K562 (cell line): ENCODE measurements around the gene DUSP16. TPM values are rescaled to one million over a fixed set of nuclear protein-coding genes. Genes with fewer than 3 reads are reported as not detected.

Experiments used
- ATAC-seq: fragments of 200-7000 bp; cut with Tn5 transposase; 3 replicates; pipeline ENCODE4 v1.9.1; 2020; ENCODE audit warnings: moderate library complexity
- BruUV-seq: library from RNA; stranded (reverse); fragments of 400-500 nt; replicated peaks from 2 replicates; lab custom pipeline; 2021; lab: Mats Ljungman, UMichigan
- CTCF ChIA-PET: fragments of 300-600 bp; formaldehyde crosslinking; extraction: SDS; loops from one replicate; lab custom pipeline; 2021; ENCODE audit warnings: low intra/inter-chr PET ratio; lab: Yijun Ruan, JAX
- POLR2A ChIA-PET: fragments of 300-600, 350-650 bp; sonication (Branson Sonifier 250); formaldehyde crosslinking; extraction: SDS; loops from one replicate; lab custom pipeline; 2021; ENCODE audit warnings: antibody characterized with exemption, inconsistent platforms; lab: Yijun Ruan, JAX
- DNase-seq, 4 experiments: peaks; one replicate each; pipeline versions ENCODE4 v3.0.0 to v3.0.0-alpha.2; 2011 to 2018; ENCODE audit warnings: low spot score in 3 of 4, mixed read lengths in 3 of 4; ENCODE audit errors: extremely low read depth in 1 of 4
- FAIRE-seq: peaks from 2 replicates; lab custom pipeline; 2011; peaks lifted over from hg19 to GRCh38; lab: Jason Lieb, UNC
- H2AFZ ChIP-seq: 2 replicates; pipeline ENCODE4 v1.6.0; 2011; ENCODE audit warnings: low read depth, low read length, control low read depth, inconsistent platforms
- H3K27ac ChIP-seq: fragments of 200-600 bp; 3 replicates; pipeline ENCODE4 v1.8.0; 2011; ENCODE audit warnings: low read depth, mild to moderate bottlenecking, control low read depth, inconsistent platforms, low read length, moderate library complexity, mixed read lengths; ENCODE audit errors: extremely low read depth
- H3K27me3 ChIP-seq, 2 experiments: fragments of 300-600 bp in 1 of 2; 2 replicates in 1 of 2; 3 replicates in 1 of 2; pipeline versions ENCODE4 v1.6.0 to v1.8.0; 2011; ENCODE audit warnings: inconsistent platforms in 2 of 2, low read length in 2 of 2, mild to moderate bottlenecking in 1 of 2, mixed read lengths in 1 of 2, moderate library complexity in 1 of 2; ENCODE audit not compliant: control insufficient read depth in 2 of 2, insufficient read depth in 2 of 2
- H3K36me3 ChIP-seq: fragments of 300-600 bp; 3 replicates; pipeline ENCODE4 v1.8.0; 2011; ENCODE audit warnings: mild to moderate bottlenecking, low read length, inconsistent platforms; ENCODE audit not compliant: control insufficient read depth, insufficient read depth
- H3K4me1 ChIP-seq, 2 experiments: fragments of 200-600 bp in 1 of 2; replicated peaks in 1 of 2; 2 replicates in 1 of 2; 3 replicates in 1 of 2; pipeline versions ENCODE4 v1.5.1 to v1.8.0; 2011; ENCODE audit warnings: inconsistent platforms in 2 of 2, low read length in 2 of 2, mild to moderate bottlenecking in 1 of 2, mixed read lengths in 1 of 2, moderate library complexity in 1 of 2; ENCODE audit not compliant: control insufficient read depth in 2 of 2, insufficient read depth in 2 of 2
- H3K4me2 ChIP-seq: 2 replicates; pipeline ENCODE4 v1.6.1; 2011; ENCODE audit warnings: low read length, control low read depth, inconsistent platforms, mixed read lengths; ENCODE audit not compliant: insufficient read depth
- H3K4me3 ChIP-seq: fragments of 200-600 bp; sonication (generic), shearing (Covaris generic); 2 replicates; pipeline ENCODE4 v1.5.1; 2016; ENCODE audit warnings: control low read depth, inconsistent platforms
- H3K79me2 ChIP-seq: fragments of 200-600 bp; 3 replicates; pipeline ENCODE4 v1.8.0; 2011; ENCODE audit warnings: low read length, inconsistent platforms; ENCODE audit not compliant: control insufficient read depth, insufficient read depth
- H3K9ac ChIP-seq, 2 experiments: 2 replicates each; pipeline versions ENCODE4 v1.6.0 to v1.6.1; 2011; ENCODE audit warnings: low read depth in 2 of 2, low read length in 2 of 2, control low read depth in 1 of 2, inconsistent platforms in 1 of 2, mild to moderate bottlenecking in 1 of 2, mixed read lengths in 1 of 2; ENCODE audit not compliant: insufficient read depth in 1 of 2
- H3K9me1 ChIP-seq: one replicate; pipeline ENCODE4 v1.6.0; 2011; ENCODE audit warnings: inconsistent platforms, mild to moderate bottlenecking, low read length, moderate library complexity; ENCODE audit not compliant: control insufficient read depth, insufficient read depth
- H3K9me3 ChIP-seq: replicated peaks from 2 replicates; pipeline ENCODE4 v1.5.1; 2011; ENCODE audit warnings: low read depth, low read length, inconsistent platforms; ENCODE audit not compliant: control insufficient read depth, insufficient read depth
- H4K20me1 ChIP-seq: replicated peaks from 2 replicates; pipeline ENCODE4 v1.6.1; 2011; ENCODE audit warnings: low read length, inconsistent platforms, mixed read lengths; ENCODE audit not compliant: control insufficient read depth, insufficient read depth
- BRF1 ChIP-seq: IDR thresholded peaks from 3 replicates; pipeline ENCODE4 v1.6.1; 2011; ENCODE audit warnings: borderline replicate concordance, mild to moderate bottlenecking; ENCODE audit not compliant: insufficient read length; ENCODE audit errors: extremely low read depth
- CCNT2 ChIP-seq: IDR thresholded peaks from 2 replicates; pipeline ENCODE4 v1.6.1; 2011; ENCODE audit warnings: borderline replicate concordance, low read depth, mild to moderate bottlenecking, moderate library complexity, mixed read lengths, low read length; ENCODE audit not compliant: insufficient read length; ENCODE audit errors: extremely low read depth
- CHD2 ChIP-seq: IDR thresholded peaks from 2 replicates; pipeline ENCODE4 v1.6.1; 2011; ENCODE audit warnings: low read depth, low read length
- EWSR1 ChIP-seq: fragments of 450-650 bp; IDR thresholded peaks from 2 replicates; pipeline ENCODE4 v1.6.1; 2018; ENCODE audit warnings: borderline replicate concordance, mild to moderate bottlenecking, low read depth, moderate library complexity; ENCODE audit not compliant: partially characterized antibody
- POLR2B ChIP-seq: fragments of 450-650 bp; IDR thresholded peaks from 2 replicates; pipeline ENCODE4 v1.6.1; 2018; ENCODE audit warnings: low read depth; ENCODE audit not compliant: partially characterized antibody
- POLR2G ChIP-seq: fragments of 200-400 bp; formaldehyde crosslinking; IDR thresholded peaks from 2 replicates; pipeline ENCODE4 v1.6.1; 2017; ENCODE audit warnings: low read depth, mild to moderate bottlenecking, antibody characterized with exemption, low read length, moderate library complexity
- TCF3 ChIP-seq: sonication (generic); formaldehyde crosslinking; IDR thresholded peaks from 2 replicates; pipeline ENCODE4 v1.4.0; 2020; ENCODE audit warnings: mild to moderate bottlenecking, missing genetic modification reagents
- ZNF408 ChIP-seq: fragments of 250-450 bp; sonication (Bioruptor Pico); IDR thresholded peaks from 2 replicates; pipeline ENCODE4 v1.4.0; 2020; ENCODE audit warnings: low read depth, mild to moderate bottlenecking, moderate library complexity
- ZNF699 ChIP-seq: fragments of 250-450 bp; sonication (Bioruptor Pico); IDR thresholded peaks from 2 replicates; pipeline ENCODE4 v1.8.0; 2021; ENCODE audit warnings: mild to moderate bottlenecking, moderate library complexity; ENCODE audit not compliant: insufficient replicate concordance
- WGBS: fragments of 100-300 bp; shearing (Covaris generic); methylation state at CpG from one replicate; pipeline ENCODE4 v1.1.6; 2016; ENCODE audit warnings: low coverage, mixed read lengths; ENCODE audit not compliant: insufficient coverage; ENCODE audit errors: missing lambda C conversion rate; 5-methylcytosine and 5-hydroxymethylcytosine counted together
- in situ Hi-C: fragments of 300-500 bp; cut with MboI; formaldehyde crosslinking; loops from 4 replicates; pipeline ENCODE4 v1.15.0; 2018; ENCODE audit warnings: inconsistent platforms, mixed read lengths
- intact Hi-C: fragments of 100-400 bp; cut with micrococcal nuclease; formaldehyde crosslinking; loops from 2 replicates; pipeline ENCODE4 v1.14.2; 2022
- polyA plus RNA-seq, 8 experiments: library from polyadenylated mRNA; depleted of rRNA in 4 of 8; stranded (reverse) in 5 of 8; unstranded in 3 of 8; fragments of >200 nt; fragmentation: Nextera tagmentation in 2 of 8; fragmentation: Illumina TruSeq in 1 of 8; extraction: Ambion mirVana in 2 of 8; extraction: Trizol in 1 of 8; gene quantifications; 2 replicates each; pipeline versions ENCODE4 v1.2.1 to v1.2.3, GENCODE V29; 2011 to 2014; ENCODE audit warnings: inconsistent platforms in 1 of 8, missing spikeins in 1 of 8
- total RNA-seq, 7 experiments: library from RNA; depleted of rRNA in 6 of 7; stranded (reverse); fragments of >200 nt in 6 of 7; fragmentation: Illumina TruSeq in 2 of 7; extraction: Trizol in 2 of 7; gene quantifications; 2 replicates each; pipeline versions ENCODE4 v1.2.1 to v1.2.3, GENCODE V29; 2011 to 2021; ENCODE audit warnings: low replicate concordance in 1 of 7
- TF ChIP-seq, protein P1 (sequence below), 2 experiments: fragments of 250-450 bp in 1 of 2; fragments of 450-650 bp in 1 of 2; sonication (Bioruptor Pico) in 1 of 2; IDR thresholded peaks; 2 replicates each; pipeline versions ENCODE4 v1.6.1 to v1.8.0; 2016 to 2021; ENCODE audit warnings: mild to moderate bottlenecking in 2 of 2, moderate library complexity in 2 of 2, missing compliant biosample characterization in 1 of 2, missing genetic modification characterization in 1 of 2
- TF ChIP-seq, protein P2 (sequence below): sonication (generic); formaldehyde crosslinking; IDR thresholded peaks from 2 replicates; pipeline ENCODE4 v1.8.1; 2023; ENCODE audit warnings: mild to moderate bottlenecking, missing genetic modification reagents
- TF ChIP-seq, protein P3 (sequence below): fragments of 450-650 bp; IDR thresholded peaks from 2 replicates; pipeline ENCODE4 v1.6.1; 2018; ENCODE audit not compliant: partially characterized antibody
- TF ChIP-seq, protein P4 (sequence below): fragments of 450-650 bp; formaldehyde crosslinking; conservative IDR thresholded peaks from 2 replicates; pipeline ENCODE4 v1.4.0; 2022; ENCODE audit warnings: mild to moderate bottlenecking, missing genetic modification characterization

DUSP16 gene
- total and polyA plus RNA-seq, 9 of the 15 experiments (the other 6 are each of a cell fraction or from before 2014, with no cell fraction given) = 0.70 to 12.3 (median 5.7) TPM

DNA sequence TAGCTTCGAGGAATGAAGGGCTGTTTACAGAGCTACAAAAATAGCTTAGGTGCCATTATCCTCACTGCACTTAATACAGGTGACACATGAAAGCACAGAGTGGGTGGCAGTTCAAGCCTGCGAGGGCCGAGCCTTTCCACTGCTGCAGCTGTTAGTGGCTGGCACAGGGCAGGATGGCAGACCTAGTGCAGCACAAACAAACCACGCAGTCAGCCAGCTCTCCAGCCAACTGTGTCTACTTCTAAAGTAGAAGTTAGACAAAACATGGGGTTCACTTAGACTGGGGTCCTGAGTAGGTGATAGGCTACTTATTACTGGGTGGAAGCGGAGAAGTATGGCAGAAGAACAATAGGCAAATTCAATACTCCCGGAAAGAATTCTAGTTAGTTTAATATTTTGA is 95.4 kb downstream of the DUSP16 start (continued):
- no peak for TF ChIP-seq ZNF408 (CRISPR knock-in tag)
- TF ChIP-seq, protein P1, sequence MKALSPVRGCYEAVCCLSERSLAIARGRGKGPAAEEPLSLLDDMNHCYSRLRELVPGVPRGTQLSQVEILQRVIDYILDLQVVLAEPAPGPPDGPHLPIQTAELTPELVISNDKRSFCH (CRISPR knock-in tag; IDR thresholded peaks at IDR 0.05) = no peak
- TF ChIP-seq, protein P1 (tag; IDR thresholded peaks at IDR 0.05) = no peak
- TF ChIP-seq, all 486 proteins: peak for 0

DNA sequence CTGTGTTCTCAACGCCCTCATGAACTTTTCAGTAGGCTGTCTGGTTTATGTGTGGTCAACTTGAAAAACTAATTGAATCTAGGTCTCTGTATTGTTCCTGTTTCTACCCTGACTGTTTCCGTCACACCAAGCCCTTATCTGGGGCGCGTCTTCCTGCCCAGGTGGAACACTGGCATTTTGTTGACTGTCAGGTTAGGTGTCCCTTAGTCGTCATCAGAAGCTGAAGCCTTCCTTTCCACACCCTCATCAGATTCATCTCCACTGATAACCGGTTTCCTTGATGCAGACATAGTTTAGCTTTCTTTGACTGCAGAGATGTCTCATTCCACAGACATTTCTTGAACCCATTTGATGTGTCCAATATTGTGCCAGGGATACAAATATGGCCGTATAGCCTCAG is 96.5 kb downstream of the DUSP16 start:
- no peak for ATAC-seq
- no TSS peak for BruUV-seq
- Histone ChIP-seq H3K79me2 (no peaks in the 10 kb centered on the region), H3K9me3 (no peaks in the 10 kb centered on the region), H3K4me1 (peaks cover 0 to 8% of the 10 kb centered on the region in 2 experiments; a peak in 3 of 5 replicates), H3K36me3 (peaks cover 4% of the 10 kb centered on the region; the same call in 1 of the 3 replicates), H3K4me3 (no peak overlapping the region), H4K20me1 (0 out of 2 replicates have a peak, but pooled peaks cover 7% of the 10 kb centered on the region), H3K4me2 (no peak overlapping the region), H3K27me3 (no peaks in the 10 kb centered on the region), H3K27ac (no peak overlapping the region), H3K9ac (no peak overlapping the region), H3K9me1 (no peaks in the 10 kb centered on the region), H2AFZ (no peak overlapping the region)
- CTCF ChIA-PET = no interaction called here
- in situ Hi-C loops = no loop called here
- intact Hi-C loops = no loop called here
- POLR2A ChIA-PET = interaction anchor here (0.8 to 1.4 kb wide), 4 partner anchors 10 to 40 kb away, joined by 3 to 6 read pairs (median 3); no protein-coding TSS in a partner anchor
- DNase-seq = no peak
- no peak for FAIRE-seq
- 80% methylated on average over 4 of the region's 7 CpGs for WGBS
- TF ChIP-seq, protein P2, sequence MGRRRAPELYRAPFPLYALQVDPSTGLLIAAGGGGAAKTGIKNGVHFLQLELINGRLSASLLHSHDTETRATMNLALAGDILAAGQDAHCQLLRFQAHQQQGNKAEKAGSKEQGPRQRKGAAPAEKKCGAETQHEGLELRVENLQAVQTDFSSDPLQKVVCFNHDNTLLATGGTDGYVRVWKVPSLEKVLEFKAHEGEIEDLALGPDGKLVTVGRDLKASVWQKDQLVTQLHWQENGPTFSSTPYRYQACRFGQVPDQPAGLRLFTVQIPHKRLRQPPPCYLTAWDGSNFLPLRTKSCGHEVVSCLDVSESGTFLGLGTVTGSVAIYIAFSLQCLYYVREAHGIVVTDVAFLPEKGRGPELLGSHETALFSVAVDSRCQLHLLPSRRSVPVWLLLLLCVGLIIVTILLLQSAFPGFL (CRISPR knock-in tag) = no peak
- TF ChIP-seq, protein P3, sequence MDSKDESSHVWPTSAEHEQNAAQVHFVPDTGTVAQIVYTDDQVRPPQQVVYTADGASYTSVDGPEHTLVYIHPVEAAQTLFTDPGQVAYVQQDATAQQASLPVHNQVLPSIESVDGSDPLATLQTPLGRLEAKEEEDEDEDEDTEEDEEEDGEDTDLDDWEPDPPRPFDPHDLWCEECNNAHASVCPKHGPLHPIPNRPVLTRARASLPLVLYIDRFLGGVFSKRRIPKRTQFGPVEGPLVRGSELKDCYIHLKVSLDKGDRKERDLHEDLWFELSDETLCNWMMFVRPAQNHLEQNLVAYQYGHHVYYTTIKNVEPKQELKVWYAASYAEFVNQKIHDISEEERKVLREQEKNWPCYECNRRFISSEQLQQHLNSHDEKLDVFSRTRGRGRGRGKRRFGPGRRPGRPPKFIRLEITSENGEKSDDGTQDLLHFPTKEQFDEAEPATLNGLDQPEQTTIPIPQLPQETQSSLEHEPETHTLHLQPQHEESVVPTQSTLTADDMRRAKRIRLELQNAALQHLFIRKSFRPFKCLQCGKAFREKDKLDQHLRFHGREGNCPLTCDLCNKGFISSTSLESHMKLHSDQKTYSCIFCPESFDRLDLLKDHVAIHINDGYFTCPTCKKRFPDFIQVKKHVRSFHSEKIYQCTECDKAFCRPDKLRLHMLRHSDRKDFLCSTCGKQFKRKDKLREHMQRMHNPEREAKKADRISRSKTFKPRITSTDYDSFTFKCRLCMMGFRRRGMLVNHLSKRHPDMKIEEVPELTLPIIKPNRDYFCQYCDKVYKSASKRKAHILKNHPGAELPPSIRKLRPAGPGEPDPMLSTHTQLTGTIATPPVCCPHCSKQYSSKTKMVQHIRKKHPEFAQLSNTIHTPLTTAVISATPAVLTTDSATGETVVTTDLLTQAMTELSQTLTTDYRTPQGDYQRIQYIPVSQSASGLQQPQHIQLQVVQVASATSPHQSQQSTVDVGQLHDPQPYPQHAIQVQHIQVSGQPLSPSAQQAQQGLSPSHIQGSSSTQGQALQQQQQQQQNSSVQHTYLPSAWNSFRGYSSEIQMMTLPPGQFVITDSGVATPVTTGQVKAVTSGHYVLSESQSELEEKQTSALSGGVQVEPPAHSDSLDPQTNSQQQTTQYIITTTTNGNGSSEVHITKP = no peak
- no peak for TF ChIP-seq BRF1
- TF ChIP-seq, protein P4, sequence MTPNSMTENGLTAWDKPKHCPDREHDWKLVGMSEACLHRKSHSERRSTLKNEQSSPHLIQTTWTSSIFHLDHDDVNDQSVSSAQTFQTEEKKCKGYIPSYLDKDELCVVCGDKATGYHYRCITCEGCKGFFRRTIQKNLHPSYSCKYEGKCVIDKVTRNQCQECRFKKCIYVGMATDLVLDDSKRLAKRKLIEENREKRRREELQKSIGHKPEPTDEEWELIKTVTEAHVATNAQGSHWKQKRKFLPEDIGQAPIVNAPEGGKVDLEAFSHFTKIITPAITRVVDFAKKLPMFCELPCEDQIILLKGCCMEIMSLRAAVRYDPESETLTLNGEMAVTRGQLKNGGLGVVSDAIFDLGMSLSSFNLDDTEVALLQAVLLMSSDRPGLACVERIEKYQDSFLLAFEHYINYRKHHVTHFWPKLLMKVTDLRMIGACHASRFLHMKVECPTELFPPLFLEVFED (CRISPR knock-in tag) = no peak
- no peak for TF ChIP-seq CHD2
- TF ChIP-seq POLR2B = no peak
- TF ChIP-seq POLR2G = no peak
- no peak for TF ChIP-seq TCF3 (CRISPR knock-in tag)
- no peak for TF ChIP-seq ZNF699
- TF ChIP-seq CCNT2 = no peak
- no peak for TF ChIP-seq EWSR1
